MM.1S (cell line): ENCODE measurements around the gene ADAMTS9.

Experiments used
- DNase-seq: peaks from one replicate; pipeline ENCODE4 v3.0.0-alpha.2; 2015
- H2AFZ ChIP-seq: fragments of 300-600 bp; sonication (generic); 2 replicates; pipeline ENCODE4 v1.6.0; 2016; ENCODE audit warnings: antibody characterized with exemption, low read length
- H3F3A ChIP-seq: fragments of 300-600 bp; sonication (generic); 2 replicates; pipeline ENCODE4 v1.6.1; 2016; ENCODE audit warnings: mild to moderate bottlenecking, antibody characterized with exemption, low read length, moderate library complexity, mixed read lengths; ENCODE audit not compliant: insufficient read depth
- H3K27ac ChIP-seq: fragments of 300-600 bp; sonication (generic); 2 replicates; pipeline ENCODE4 v1.5.1; 2016; ENCODE audit warnings: mild to moderate bottlenecking, low read length
- H3K27me3 ChIP-seq: fragments of 300-600 bp; sonication (generic); replicated peaks from 2 replicates; pipeline ENCODE4 v1.6.0; 2016; ENCODE audit warnings: low read length; ENCODE audit not compliant: insufficient read depth
- H3K36me3 ChIP-seq: fragments of 300-600 bp; sonication (generic); replicated peaks from 2 replicates; pipeline ENCODE4 v1.6.1; 2016; ENCODE audit warnings: mild to moderate bottlenecking, low read length, mixed read lengths; ENCODE audit not compliant: insufficient read depth
- H3K4me1 ChIP-seq: fragments of 300-600 bp; sonication (generic); 2 replicates; pipeline ENCODE4 v1.6.1; 2016; ENCODE audit warnings: low read length, mixed read lengths
- H3K4me2 ChIP-seq: fragments of 300-600 bp; sonication (generic); 2 replicates; pipeline ENCODE4 v1.6.0; 2016; ENCODE audit warnings: low read depth, low read length
- H3K4me3 ChIP-seq: fragments of 300-600 bp; sonication (generic); 2 replicates; pipeline ENCODE4 v1.5.1; 2016; ENCODE audit warnings: low read length, mixed read lengths
- H3K79me2 ChIP-seq: fragments of 300-600 bp; sonication (generic); 2 replicates; pipeline ENCODE4 v1.6.1; 2016; ENCODE audit warnings: mixed run types, low read length, mixed read lengths
- H3K9ac ChIP-seq: fragments of 300-600 bp; sonication (generic); 2 replicates; pipeline ENCODE4 v1.6.1; 2016; ENCODE audit warnings: low read length, mixed read lengths
- H3K9me2 ChIP-seq: fragments of 300-600 bp; sonication (generic); replicated peaks from 2 replicates; pipeline ENCODE4 v1.6.1; 2016; ENCODE audit warnings: mild to moderate bottlenecking, low read length, mixed read lengths; ENCODE audit not compliant: insufficient read depth
- H3K9me3 ChIP-seq: fragments of 300-600 bp; sonication (generic); replicated peaks from 2 replicates; pipeline ENCODE4 v1.6.1; 2016; ENCODE audit warnings: mild to moderate bottlenecking, low read length, mixed read lengths; ENCODE audit not compliant: insufficient read depth
- H4K20me1 ChIP-seq: fragments of 300-600 bp; sonication (generic); 2 replicates; pipeline ENCODE4 v1.6.1; 2016; ENCODE audit warnings: mild to moderate bottlenecking, low read length, moderate library complexity, mixed read lengths; ENCODE audit not compliant: insufficient read depth
- EZH2 ChIP-seq: fragments of 300-600 bp; sonication (generic); optimal IDR thresholded peaks from 2 replicates; pipeline ENCODE3; 2017; ENCODE audit warnings: low read depth, mild to moderate bottlenecking, antibody characterized with exemption, low read length, mixed read lengths
- EZH2phosphoT487 ChIP-seq: fragments of 300-600 bp; sonication (generic); IDR thresholded peaks from 2 replicates; pipeline ENCODE4 v1.6.1; 2018; ENCODE audit warnings: antibody characterized with exemption, low read length
- TF ChIP-seq, protein P1 (sequence below): fragments of 300-600 bp; sonication (generic); IDR thresholded peaks from 2 replicates; pipeline ENCODE4 v1.5.1; 2016; ENCODE audit warnings: antibody characterized with exemption, low read length, mixed read lengths

ADAMTS9 gene

DNA sequence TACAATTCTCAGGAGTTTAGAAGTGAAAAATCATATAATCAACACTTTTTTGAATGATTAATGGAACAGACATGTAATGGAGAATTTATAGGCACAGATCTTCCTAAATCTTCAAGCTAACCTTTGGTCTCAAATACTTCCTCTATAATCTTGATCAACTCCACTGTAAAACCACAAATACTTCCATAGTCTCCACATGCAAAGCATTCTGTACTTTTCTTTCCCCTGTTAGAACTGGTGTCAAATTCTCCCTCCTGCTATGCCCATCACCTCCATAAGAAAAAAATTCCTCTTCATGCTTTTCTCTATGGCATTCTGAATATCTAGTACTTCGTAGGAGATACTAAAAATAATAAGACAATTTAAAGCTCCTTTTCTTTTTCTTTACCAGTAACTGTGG is 214.3 kb downstream of the ADAMTS9 start:
- H3K9me3 ChIP-seq: no peaks in the 10 kb centered on the region
- H3K27me3 ChIP-seq: no peaks in the 10 kb centered on the region
- no peaks in the 10 kb centered on the region for H3K9me2 ChIP-seq
- TF ChIP-seq EZH2phosphoT487: no peak
- TF ChIP-seq, protein P1, sequence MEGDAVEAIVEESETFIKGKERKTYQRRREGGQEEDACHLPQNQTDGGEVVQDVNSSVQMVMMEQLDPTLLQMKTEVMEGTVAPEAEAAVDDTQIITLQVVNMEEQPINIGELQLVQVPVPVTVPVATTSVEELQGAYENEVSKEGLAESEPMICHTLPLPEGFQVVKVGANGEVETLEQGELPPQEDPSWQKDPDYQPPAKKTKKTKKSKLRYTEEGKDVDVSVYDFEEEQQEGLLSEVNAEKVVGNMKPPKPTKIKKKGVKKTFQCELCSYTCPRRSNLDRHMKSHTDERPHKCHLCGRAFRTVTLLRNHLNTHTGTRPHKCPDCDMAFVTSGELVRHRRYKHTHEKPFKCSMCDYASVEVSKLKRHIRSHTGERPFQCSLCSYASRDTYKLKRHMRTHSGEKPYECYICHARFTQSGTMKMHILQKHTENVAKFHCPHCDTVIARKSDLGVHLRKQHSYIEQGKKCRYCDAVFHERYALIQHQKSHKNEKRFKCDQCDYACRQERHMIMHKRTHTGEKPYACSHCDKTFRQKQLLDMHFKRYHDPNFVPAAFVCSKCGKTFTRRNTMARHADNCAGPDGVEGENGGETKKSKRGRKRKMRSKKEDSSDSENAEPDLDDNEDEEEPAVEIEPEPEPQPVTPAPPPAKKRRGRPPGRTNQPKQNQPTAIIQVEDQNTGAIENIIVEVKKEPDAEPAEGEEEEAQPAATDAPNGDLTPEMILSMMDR: no peak
- no peak for TF ChIP-seq EZH2
- no peaks in the 10 kb centered on the region for H3F3A ChIP-seq
- H3K36me3 ChIP-seq: no peaks in the 10 kb centered on the region
- H2AFZ ChIP-seq: no peak overlapping the region
- H3K79me2 ChIP-seq: no peaks in the 10 kb centered on the region
- H3K9ac ChIP-seq: no peak overlapping the region
- no peak for DNase-seq
- H3K4me2 ChIP-seq: no peak overlapping the region
- H4K20me1 ChIP-seq: no peaks in the 10 kb centered on the region
- no peaks in the 10 kb centered on the region for H3K4me1 ChIP-seq
- no peak overlapping the region for H3K27ac ChIP-seq
- H3K4me3 ChIP-seq: no peak overlapping the region

DNA sequence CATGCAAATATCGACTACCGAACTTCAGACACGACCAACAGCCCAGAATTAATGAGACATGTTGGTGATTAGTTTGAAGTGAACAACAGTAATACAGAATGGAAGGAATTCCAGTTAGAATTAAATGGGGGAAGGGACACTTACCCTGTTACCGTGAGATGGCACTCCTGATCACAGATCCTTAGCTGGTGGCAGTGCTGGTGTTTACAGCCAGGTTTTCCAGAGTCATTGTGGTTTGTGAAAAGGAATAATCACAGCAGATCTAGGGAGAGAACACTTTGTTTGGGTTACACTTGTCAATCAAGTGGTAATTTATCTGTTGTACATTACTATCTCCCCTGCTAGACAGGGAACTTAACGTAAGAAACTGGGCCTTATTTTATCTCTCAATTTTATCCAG is 217.4 kb downstream of the ADAMTS9 start:
- Histone ChIP-seq H3K36me3 (no peaks in the 10 kb centered on the region), H3K4me1 (no peaks in the 10 kb centered on the region), H3K79me2 (no peaks in the 10 kb centered on the region), H3K9ac (no peak overlapping the region), H3F3A (no peaks in the 10 kb centered on the region), H3K4me3 (no peak overlapping the region), H3K9me3 (no peaks in the 10 kb centered on the region), H2AFZ (no peak overlapping the region), H4K20me1 (no peaks in the 10 kb centered on the region), H3K9me2 (no peaks in the 10 kb centered on the region), H3K27ac (no peak overlapping the region), H3K4me2 (no peak overlapping the region), H3K27me3 (no peaks in the 10 kb centered on the region)
- TF ChIP-seq, protein P1: no peak
- TF ChIP-seq EZH2phosphoT487 (no peak), EZH2 (no peak)
- no peak for DNase-seq

DNA sequence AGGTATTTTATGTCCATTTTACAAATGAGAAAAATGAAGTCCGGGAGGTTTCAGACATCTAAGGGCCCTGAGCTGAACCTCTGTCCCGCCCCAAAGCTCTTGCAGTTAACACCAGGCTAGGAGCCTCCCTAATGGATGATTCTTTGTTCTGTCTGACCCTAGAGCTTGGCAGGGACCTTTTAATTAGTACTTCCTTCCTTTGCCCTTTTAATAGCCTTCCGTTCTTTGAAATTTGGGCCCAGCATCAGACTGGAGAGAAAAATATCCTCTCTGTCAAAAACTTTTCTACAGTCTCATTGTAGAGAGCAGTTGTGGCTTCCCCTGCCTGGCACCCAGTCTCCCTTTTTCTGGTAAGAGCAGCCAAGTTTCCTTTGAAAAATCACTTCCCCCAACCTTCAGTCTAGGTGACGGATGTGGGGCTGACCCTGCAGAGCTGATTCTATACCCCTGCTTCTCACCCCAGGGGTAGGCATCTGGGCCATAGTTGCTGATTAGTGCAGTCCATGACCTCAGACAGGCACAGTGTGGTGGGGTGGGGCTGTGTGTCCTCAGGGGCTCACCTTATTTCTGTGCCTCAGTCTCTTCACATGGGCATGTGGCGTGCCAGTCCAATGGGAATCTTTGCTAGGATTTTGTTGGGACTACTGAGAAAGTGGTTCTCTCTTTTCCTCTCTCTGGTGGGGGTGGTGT is 220.4 kb downstream of the ADAMTS9 start:
- Histone ChIP-seq H3K4me1 (peaks cover 5% of the 10 kb centered on the region; the same call in 1 of the 2 replicates), H3K9ac (no peak overlapping the region), H3K79me2 (no peaks in the 10 kb centered on the region), H3K27ac (no peak overlapping the region), H3K9me2 (no peaks in the 10 kb centered on the region), H3K9me3 (no peaks in the 10 kb centered on the region), H3F3A (no peaks in the 10 kb centered on the region), H2AFZ (no peak overlapping the region), H3K27me3 (no peaks in the 10 kb centered on the region), H4K20me1 (no peaks in the 10 kb centered on the region), H3K36me3 (no peaks in the 10 kb centered on the region), H3K4me2 (no peak overlapping the region), H3K4me3 (no peak overlapping the region)
- no peak for DNase-seq
- TF ChIP-seq, protein P1: no peak
- TF ChIP-seq EZH2: no peak
- TF ChIP-seq EZH2phosphoT487: no peak
